Immature natural killer cell (primary cell): ENCODE measurements around the gene TSHZ2. TPM values are rescaled to one million over a fixed set of nuclear protein-coding genes. Genes with fewer than 3 reads are reported as not detected.
A peak's percentile ranks its signal among the peaks of the same experiment; 100 is the strongest.

Source experiments
- DNase-seq, 3 donors: peaks; one replicate each; pipeline ENCODE4 v3.0.0; 2022; ENCODE audit warnings: mixed read lengths in 1 of 3
- H3K27ac Mint-ChIP-seq, 6 donors: one replicate each; pipeline ENCODE4 v1.8.0; 2020; ENCODE audit warnings: mixed read lengths in 6 of 6, mild to moderate bottlenecking in 5 of 6, inconsistent platforms in 4 of 6, moderate library complexity in 3 of 6
- H3K27me3 Mint-ChIP-seq, 3 donors: one replicate each; pipeline ENCODE4 v1.8.0; 2020 to 2021; ENCODE audit warnings: low read depth in 3 of 3, mild to moderate bottlenecking in 3 of 3, mixed read lengths in 3 of 3, moderate library complexity in 3 of 3, inconsistent platforms in 1 of 3
- H3K36me3 Mint-ChIP-seq, 3 donors: one replicate each; pipeline ENCODE4 v1.8.0; 2020; ENCODE audit warnings: mixed read lengths in 3 of 3, inconsistent platforms in 2 of 3, mild to moderate bottlenecking in 2 of 3
- H3K4me1 Mint-ChIP-seq, 2 donors: one replicate each; pipeline ENCODE4 v1.8.0; 2020; ENCODE audit warnings: inconsistent platforms in 2 of 2, mild to moderate bottlenecking in 2 of 2, mixed read lengths in 2 of 2, moderate library complexity in 1 of 2
- H3K4me3 Mint-ChIP-seq, 5 donors: one replicate each; pipeline ENCODE4 v1.8.0; 2020; ENCODE audit warnings: mild to moderate bottlenecking in 5 of 5, mixed read lengths in 5 of 5, inconsistent platforms in 3 of 5, moderate library complexity in 3 of 5
- H3K9me3 Mint-ChIP-seq, 6 donors: one replicate each; pipeline ENCODE4 v1.8.0; 2020; ENCODE audit warnings: mild to moderate bottlenecking in 6 of 6, mixed read lengths in 6 of 6, inconsistent platforms in 4 of 6, moderate library complexity in 3 of 6
- polyA plus RNA-seq, 3 donors: library from polyadenylated mRNA; unstranded; fragments of 300-500 nt; fragmentation: Illumina TruSeq; gene quantifications; one replicate each; pipeline ENCODE4 v1.2.3, GENCODE V29; 2021

The TSHZ2 gene
- polyA plus RNA-seq, 3 donors from 2014 or later = not detected

DNA sequence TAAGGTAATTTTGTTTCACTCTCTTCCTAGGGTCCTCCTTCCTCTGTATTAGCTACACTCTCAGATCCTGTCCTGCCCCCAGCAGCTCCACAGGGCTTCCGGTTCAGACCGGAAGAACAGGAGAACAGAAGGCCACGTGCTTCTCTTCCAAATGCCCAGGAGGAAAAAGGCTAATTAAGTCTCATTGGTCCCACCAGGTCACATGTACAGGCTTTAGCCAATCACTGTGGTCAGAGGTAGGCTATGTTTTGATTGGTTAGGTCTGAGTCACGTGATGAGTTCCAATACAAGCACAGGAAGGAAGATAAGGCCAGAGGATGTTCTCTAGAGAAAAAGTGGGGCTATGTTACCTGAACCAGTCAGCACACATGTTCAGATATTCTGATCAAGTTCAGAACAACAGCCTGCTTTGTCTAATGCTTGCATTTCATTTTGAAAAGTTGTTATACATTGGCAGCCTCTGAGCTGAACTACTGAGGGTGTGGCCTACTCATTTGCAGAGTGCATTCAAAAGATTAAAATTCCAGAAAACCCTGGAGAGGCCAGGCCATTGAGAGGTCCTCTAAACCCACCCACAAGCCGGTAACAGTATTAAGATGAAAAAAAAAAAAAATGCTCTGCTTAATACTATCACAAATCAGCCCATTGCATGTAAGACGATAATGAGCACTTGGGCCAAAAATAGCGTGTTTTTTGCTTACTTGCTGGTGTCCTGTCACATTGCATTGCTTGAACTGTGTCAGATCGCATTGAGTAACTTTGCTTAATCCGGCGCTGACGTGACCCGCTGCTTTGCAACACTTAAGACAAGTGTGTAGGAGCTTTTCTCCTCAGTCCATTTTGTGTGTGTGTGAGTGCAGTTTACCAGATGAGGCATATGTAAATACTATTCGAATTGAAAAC is 170.3 kb downstream of the TSHZ2 start:
- peaks cover 0 to 4% (median 0%) of the 10 kb centered on the region in 6 donors for H3K9me3 Mint-ChIP-seq
- no peak for DNase-seq
- no peak overlapping the region for H3K27ac Mint-ChIP-seq

DNA sequence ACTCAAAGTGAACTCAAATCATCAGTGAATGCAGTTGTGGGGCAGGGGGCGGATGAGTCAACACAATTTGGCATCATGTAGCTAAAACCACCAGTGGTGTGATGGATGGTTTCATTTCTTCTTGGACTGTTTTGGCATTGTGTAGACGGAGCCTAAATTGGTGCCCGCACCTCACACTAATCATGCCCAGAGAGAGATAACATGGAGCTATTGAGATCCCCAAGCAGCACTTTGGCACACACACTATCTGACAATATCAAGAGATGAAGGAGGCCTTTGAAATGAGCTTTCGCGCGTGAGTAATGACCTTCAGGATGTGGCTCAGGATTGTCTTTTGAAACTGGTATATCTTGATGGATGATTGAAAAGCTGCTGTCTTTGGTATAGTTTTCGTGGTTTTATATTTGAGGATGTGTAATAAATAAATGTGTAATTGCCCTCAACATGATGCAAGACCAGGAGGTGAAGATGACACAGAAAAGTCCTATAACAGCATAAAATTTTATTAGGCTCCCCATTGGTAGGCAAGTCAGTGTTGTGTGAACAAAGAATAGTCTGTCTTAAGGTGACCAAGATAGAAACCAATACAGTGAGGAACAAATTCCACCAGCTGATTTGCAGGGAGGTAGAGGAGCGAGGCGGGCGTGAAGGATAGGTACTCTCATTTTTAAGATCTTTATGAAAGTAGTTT is 174.2 kb downstream of the TSHZ2 start:
- Mint-ChIP-seq H3K27ac (no peak overlapping the region), H3K4me3 (no peak overlapping the region), H3K36me3 (no peaks in the 10 kb centered on the region), H3K4me1 (no peaks in the 10 kb centered on the region), H3K9me3 (no peaks in the 10 kb centered on the region), H3K27me3 (peaks cover 5 to 17% (median 8%) of the 10 kb centered on the region in 3 donors)
- no peak for DNase-seq

More for the DNA sequence above, 170.3 kb downstream of the TSHZ2 start:
- H3K4me1 Mint-ChIP-seq = no peaks in the 10 kb centered on the region
- H3K4me3 Mint-ChIP-seq = no peak overlapping the region
- H3K36me3 Mint-ChIP-seq = no peaks in the 10 kb centered on the region
- H3K27me3 Mint-ChIP-seq = peaks cover 5 to 13% (median 5%) of the 10 kb centered on the region in 3 donors

DNA sequence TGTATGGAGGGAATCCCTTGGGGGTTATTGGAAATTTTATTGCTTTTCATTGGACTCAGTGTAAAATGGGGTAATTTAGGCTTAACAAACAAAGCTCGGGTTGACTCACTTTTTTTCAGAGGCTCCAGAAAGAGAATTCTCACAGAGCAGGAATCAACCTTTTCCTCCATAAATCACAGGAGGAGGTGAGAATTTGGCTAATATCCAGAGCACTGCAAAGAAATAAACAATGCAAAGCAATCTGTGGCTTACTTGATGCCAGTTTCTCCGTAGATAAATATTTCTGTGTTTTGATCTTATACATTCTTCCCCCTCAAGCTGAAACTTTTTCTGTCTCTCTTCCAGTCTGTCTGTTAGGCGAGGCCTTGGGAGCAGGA is 176.6 kb downstream of the TSHZ2 start:
- no peak overlapping the region for H3K27ac Mint-ChIP-seq
- peaks cover 5 to 15% (median 5%) of the 10 kb centered on the region in 3 donors for H3K27me3 Mint-ChIP-seq

DNA sequence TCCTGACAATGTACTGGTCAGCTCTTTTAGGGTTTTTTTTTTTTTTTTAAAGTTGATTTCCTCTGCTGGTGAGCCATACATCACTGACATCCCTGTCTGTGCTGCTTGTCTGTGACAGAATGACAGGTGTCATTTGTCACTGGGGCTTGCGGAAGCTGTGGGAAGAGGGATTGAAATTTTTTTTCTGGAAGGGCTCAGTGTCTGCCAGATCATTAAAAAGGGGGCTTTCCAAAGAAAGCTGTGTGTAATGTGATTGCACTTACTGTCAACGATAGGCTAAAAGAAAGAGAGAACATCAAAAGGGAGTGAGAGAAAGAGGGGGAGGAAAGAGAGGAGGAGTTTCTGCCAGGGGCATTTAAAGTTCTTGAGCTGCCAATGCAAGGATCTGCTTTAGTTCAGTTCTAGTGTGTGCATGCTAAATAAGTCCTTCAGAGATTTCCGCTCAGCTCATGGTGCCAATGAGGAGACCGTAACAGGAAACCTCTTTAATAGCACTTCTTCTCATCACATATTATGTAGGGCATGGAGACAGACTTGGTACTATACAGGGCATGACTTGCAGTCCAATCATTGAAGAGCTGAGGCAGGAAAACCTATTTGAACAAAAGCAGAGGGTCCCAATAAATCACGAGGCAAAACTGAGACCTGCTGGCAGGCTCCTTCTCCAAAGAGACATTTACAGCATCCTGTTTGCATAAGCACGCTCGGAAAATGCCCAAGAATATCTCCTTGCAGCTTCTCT is 177.2 kb downstream of the TSHZ2 start:
- H3K4me1 Mint-ChIP-seq = no peaks in the 10 kb centered on the region
- DNase-seq = no peak
- H3K27ac Mint-ChIP-seq = no peak overlapping the region
- no peak overlapping the region for H3K4me3 Mint-ChIP-seq
- H3K36me3 Mint-ChIP-seq = no peaks in the 10 kb centered on the region
- H3K9me3 Mint-ChIP-seq = no peaks in the 10 kb centered on the region
- H3K27me3 Mint-ChIP-seq = peaks cover 5 to 15% (median 5%) of the 10 kb centered on the region in 3 donors

More for the DNA sequence above, 176.6 kb downstream of the TSHZ2 start:
- Mint-ChIP-seq H3K36me3 (no peaks in the 10 kb centered on the region), H3K9me3 (no peaks in the 10 kb centered on the region), H3K4me3 (no peak overlapping the region), H3K4me1 (no peaks in the 10 kb centered on the region)
- no peak for DNase-seq

DNA sequence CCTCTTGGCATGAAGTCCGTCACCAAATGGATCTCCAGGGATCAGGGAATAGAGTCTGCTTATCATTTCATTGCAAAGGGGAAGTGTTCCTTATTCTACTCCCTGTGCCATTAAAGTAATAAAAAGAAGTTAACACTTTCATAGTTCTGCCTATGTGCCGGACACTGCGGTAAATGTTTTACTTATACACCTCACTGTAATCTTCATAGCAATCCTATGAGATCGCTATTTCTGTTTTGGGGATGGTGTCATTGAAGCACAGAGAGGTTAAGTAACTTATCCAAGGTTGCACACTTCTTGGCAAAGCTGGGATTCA is 177.7 kb downstream of the TSHZ2 start:
- Mint-ChIP-seq H3K4me3 (no peak overlapping the region), H3K27me3 (peaks cover 5 to 15% (median 5%) of the 10 kb centered on the region in 3 donors), H3K36me3 (no peaks in the 10 kb centered on the region), H3K9me3 (no peaks in the 10 kb centered on the region), H3K27ac (no peak overlapping the region), H3K4me1 (no peaks in the 10 kb centered on the region)
- no peak for DNase-seq

DNA sequence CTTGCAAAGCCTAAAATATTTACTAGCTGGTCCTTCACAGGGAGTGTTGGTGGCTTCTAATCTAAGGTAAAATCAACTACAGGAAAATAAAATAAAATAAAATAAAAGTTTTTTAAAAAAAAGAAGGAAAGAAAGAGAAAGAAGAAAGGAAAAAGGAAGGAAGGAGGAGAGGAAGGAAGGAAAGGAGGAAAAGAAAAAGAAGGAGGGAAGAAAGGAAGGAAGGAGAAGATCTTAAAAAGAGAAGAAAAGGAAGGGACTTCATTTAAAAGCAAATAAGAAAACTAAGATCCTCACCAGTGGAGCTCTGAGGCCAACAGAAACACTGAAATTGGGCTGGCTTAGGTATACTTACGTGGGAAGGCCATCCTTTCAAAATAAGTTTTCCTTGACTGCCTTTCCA is 178.4 kb downstream of the TSHZ2 start:
- H3K4me3 Mint-ChIP-seq = no peak overlapping the region
- no peaks in the 10 kb centered on the region for H3K36me3 Mint-ChIP-seq
- DNase-seq = no peak
- H3K9me3 Mint-ChIP-seq = no peaks in the 10 kb centered on the region
- peaks cover 6 to 13% (median 6%) of the 10 kb centered on the region in 3 donors for H3K27me3 Mint-ChIP-seq
- no peaks in the 10 kb centered on the region for H3K4me1 Mint-ChIP-seq
- no peak overlapping the region for H3K27ac Mint-ChIP-seq

DNA sequence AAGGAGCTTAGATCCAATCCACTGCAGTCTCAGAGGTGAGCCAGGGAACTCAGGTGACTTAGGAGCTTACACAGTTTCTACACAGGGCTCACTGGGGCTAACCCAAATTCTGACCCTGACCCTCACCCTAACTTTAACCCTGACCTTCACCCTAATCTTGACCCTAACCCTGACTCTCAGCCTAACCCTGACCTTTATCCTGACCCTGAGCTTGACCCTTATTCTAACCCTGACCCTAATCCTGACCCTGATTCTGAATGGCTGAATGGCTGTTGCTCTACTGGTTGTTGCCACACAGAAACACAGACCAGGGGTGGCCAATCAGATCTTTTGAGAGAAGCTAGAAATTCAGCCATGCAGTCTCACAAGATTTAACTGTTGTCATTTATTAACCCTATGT is 180.1 kb downstream of the TSHZ2 start:
- peaks cover 3 to 7% (median 6%) of the 10 kb centered on the region in 3 donors for H3K27me3 Mint-ChIP-seq
- H3K27ac Mint-ChIP-seq = no peak overlapping the region
- no peak for DNase-seq
- H3K4me3 Mint-ChIP-seq = no peak overlapping the region
- H3K36me3 Mint-ChIP-seq = no peaks in the 10 kb centered on the region
- no peaks in the 10 kb centered on the region for H3K4me1 Mint-ChIP-seq
- H3K9me3 Mint-ChIP-seq = no peaks in the 10 kb centered on the region

DNA sequence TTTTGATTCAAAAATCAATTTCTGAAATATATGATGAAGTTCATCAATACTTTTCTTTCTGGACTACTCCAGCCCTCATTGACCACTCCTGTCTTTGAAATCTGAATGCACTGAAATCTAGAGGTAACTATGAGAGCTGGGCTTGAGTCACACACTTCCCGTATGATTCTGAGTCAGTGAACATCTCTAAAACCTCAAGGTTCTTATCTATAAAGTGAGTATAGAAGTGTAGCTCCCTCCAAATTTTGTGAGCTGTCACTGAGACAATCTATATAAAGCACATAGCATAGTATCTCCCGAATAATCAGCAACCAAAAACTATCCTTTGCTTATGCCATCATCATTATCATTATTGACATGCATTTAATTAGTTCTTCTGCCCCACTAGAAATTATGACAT is 182.4 kb downstream of the TSHZ2 start:
- Mint-ChIP-seq H3K27ac (no peak overlapping the region), H3K27me3 (peaks cover 3 to 4% (median 3%) of the 10 kb centered on the region in 3 donors), H3K4me3 (no peak overlapping the region), H3K9me3 (no peaks in the 10 kb centered on the region), H3K4me1 (peaks cover 0 to 4% of the 10 kb centered on the region in 2 donors), H3K36me3 (no peaks in the 10 kb centered on the region)
- DNase-seq = no peak

DNA sequence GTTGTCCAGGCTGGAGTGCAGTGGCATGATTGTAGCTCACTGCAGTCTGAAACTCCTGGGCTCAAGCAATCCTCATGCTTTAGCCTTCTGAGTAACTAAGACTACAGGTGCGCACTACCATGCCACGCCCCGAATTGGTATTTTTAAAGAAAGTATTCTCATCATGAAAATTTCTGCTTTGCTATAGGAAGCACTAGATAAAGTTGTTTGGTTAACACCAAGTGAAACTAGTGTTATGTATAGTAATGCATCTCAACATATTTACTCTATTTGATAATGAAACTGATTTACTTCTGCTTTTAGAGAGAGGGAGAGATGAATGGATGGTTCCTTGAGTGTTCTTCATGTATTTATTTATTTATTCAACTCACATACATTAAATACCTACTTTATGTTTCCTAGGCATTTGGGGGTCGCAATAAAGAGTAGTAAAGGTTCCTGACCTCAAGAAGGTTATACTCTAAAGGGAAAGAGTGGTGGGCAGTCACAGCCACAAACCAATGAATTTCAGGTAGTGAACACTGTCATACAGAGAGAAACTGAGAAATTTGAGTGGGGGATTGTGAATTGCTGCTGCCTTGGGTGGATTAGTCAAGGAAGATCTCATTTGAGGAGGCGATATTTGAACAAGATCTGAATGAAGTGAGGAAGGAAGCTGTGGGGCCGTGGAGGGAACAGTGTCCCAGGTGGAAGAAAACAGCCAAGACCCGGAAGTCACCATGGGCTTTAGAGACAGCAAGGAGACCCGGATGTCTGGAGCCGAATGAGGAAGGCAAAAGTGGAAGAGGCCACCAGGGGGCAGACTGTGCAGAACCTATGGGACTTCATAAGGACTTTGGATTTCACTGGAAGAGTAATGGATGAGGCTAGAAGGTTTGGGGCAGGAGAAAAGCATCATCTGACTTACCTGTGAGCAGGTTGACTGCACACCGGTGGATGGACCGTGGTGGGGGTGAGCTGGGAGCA is 185.6 kb downstream of the TSHZ2 start:
- peaks cover 3 to 6% (median 5%) of the 10 kb centered on the region in 3 donors for H3K27me3 Mint-ChIP-seq
- no peaks in the 10 kb centered on the region for H3K9me3 Mint-ChIP-seq
- peaks cover 0 to 4% of the 10 kb centered on the region in 2 donors for H3K4me1 Mint-ChIP-seq
- H3K27ac Mint-ChIP-seq = no peak overlapping the region
- H3K4me3 Mint-ChIP-seq = no peak overlapping the region
- no peaks in the 10 kb centered on the region for H3K36me3 Mint-ChIP-seq
- peak; percentile 3 to 22 (median 15) for DNase-seq

DNA sequence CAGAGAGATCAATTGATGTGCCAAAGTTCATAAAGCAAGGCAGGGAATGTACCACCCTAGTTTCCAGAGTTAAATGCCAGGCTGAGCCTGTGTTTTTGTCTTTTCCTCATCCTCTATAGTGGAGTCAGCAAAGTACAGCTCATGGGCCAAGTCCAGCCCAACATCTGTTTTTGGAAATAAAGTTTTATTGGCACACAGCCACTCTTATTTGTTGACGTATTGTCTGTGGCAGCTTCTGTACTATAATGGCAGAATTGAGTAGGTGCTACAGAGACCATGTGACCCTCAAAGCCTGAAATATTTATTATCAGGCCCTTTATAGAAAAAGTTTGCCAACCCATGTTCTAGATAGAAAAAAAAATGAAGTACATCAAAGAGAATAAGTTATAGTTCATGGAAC is 187.0 kb downstream of the TSHZ2 start:
- H3K4me3 Mint-ChIP-seq = no peak overlapping the region
- peaks cover 0 to 4% of the 10 kb centered on the region in 2 donors for H3K4me1 Mint-ChIP-seq
- no peaks in the 10 kb centered on the region for H3K36me3 Mint-ChIP-seq
- peaks cover 5 to 6% (median 6%) of the 10 kb centered on the region in 3 donors for H3K27me3 Mint-ChIP-seq
- H3K27ac Mint-ChIP-seq = no peak overlapping the region
- H3K9me3 Mint-ChIP-seq = no peaks in the 10 kb centered on the region
- DNase-seq = no peak

DNA sequence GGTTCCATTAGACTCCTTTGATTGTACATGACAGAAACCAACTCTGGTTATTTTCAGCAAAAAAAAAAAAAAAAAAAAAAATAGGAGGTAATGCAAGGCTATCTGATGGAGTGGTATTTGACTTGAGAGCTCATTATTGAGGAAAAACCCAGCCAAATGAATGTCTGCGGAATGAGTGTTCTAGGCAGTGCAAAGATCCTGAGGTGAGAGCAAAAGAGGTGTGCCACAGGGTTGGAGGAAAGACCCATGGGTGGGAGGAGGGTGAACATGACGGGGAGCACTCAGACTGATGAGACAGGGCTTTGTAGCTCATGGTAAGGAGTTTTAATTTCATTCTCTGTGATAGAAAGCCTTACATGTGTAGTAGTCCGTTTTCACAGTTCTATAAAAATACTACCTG is 188.9 kb downstream of the TSHZ2 start:
- H3K9me3 Mint-ChIP-seq = no peaks in the 10 kb centered on the region
- H3K4me3 Mint-ChIP-seq = no peak overlapping the region
- no peaks in the 10 kb centered on the region for H3K36me3 Mint-ChIP-seq
- peaks cover 3 to 6% (median 3%) of the 10 kb centered on the region in 3 donors for H3K27me3 Mint-ChIP-seq
- DNase-seq = no peak
- peaks cover 0 to 4% of the 10 kb centered on the region in 2 donors for H3K4me1 Mint-ChIP-seq
- H3K27ac Mint-ChIP-seq = peak overlapping the region in 1 of 6 donors; percentile 13

DNA sequence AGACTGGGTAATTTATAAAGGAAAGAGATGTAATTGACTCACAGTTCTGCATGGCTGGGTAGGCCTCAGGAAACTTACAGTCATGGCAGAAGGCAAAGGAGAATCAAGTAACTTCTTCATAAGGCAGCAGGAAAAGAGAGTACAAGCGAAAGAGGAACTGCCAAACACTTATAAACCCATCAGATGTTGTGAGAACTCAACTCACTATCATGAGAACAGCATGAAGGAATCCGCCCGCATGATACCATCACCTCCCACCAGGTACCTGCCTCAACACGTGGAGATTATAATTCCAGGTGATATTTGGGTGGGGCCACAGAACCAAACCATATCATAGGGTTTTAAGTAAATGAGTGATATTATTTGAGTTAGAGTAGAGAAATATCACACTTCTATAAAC is 189.3 kb downstream of the TSHZ2 start:
- no peak for DNase-seq
- H3K4me1 Mint-ChIP-seq = peaks cover 0 to 4% of the 10 kb centered on the region in 2 donors
- H3K27ac Mint-ChIP-seq = no peak overlapping the region
- no peaks in the 10 kb centered on the region for H3K36me3 Mint-ChIP-seq
- H3K27me3 Mint-ChIP-seq = peaks cover 3 to 6% (median 5%) of the 10 kb centered on the region in 3 donors
- H3K4me3 Mint-ChIP-seq = no peak overlapping the region
- no peaks in the 10 kb centered on the region for H3K9me3 Mint-ChIP-seq

DNA sequence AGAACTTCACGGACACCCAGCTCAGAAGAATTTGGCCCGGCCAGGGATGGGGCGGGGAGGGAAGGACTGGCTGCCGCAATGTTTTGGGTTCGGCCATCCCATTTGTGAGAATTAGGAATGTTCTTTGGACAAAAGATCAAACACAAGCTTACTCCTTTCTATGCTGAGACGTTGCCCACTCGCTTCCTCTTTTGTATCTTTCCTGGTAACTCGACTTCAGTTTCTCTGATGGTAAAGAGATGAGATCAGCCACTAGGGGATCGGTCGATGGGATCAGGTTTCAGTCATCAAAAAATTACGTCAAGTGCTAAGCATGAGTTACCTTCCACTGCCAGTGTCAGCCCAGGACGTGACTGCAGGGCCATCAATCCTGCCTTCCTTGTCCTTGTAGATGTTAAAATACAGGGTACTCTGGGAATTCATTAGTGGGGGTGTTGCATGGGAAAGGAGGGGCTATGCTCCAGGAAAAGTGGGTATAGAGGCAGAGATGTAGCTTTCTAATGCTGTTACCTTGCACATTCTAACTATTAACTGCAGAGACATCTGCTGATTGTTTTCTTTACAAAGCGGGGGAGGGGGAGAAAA is 190.2 kb downstream of the TSHZ2 start:
- Mint-ChIP-seq H3K9me3 (no peaks in the 10 kb centered on the region), H3K4me3 (no peak overlapping the region), H3K4me1 (peaks cover 0 to 4% of the 10 kb centered on the region in 2 donors), H3K27me3 (peaks cover 5 to 6% (median 6%) of the 10 kb centered on the region in 3 donors), H3K27ac (no peak overlapping the region), H3K36me3 (no peaks in the 10 kb centered on the region)
- DNase-seq = no peak
